Dermis lymphatic vessel endothelial cell (primary cell): ENCODE data around the gene C8G. TPM values are rescaled to one million over a fixed set of nuclear protein-coding genes. Genes with fewer than 3 reads are reported as not detected.

Source experiments
- total RNA-seq: library from RNA; depleted of rRNA; stranded (reverse); fragments of >200 nt; gene quantifications from 2 replicates; pipeline ENCODE4 v1.2.1, GENCODE V29; 2014

The C8G gene
- total RNA-seq = 0.54 and 0.77 TPM in 2 replicates

GRCh38 chr9:136944519-136945332, at the start of gene C8G, which contains the start of gene FBXW5:
C8G (plus strand) TSS chr9:136945243; CDS start chr9:136945321, 78 bp downstream.
FBXW5 (minus strand) TSS chr9:136944738; CDS start chr9:136944083, 655 bp downstream.

GRCh38 chr9:136951541-136952320, 6.7 kb downstream of the C8G start, which contains the start of gene LCN12:
LCN12 (plus strand) TSS chr9:136952273; CDS start chr9:136952328, 55 bp downstream.

GRCh38 chr9:136977223-136977622, 32.2 kb downstream of the C8G start, which contains the start of gene PTGDS:
PTGDS (plus strand) TSS chr9:136977504; CDS start chr9:136977579, 75 bp downstream.

GRCh38 chr9:136982232-136983051, 37.4 kb downstream of the C8G start, which contains the start of gene LCNL1:
LCNL1 (plus strand) TSS chr9:136982993; CDS start chr9:136983587, 594 bp downstream.

GRCh38 chr9:136991993-136992818, 47.2 kb downstream of the C8G start, which contains the start of gene PAXX:
PAXX (plus strand) TSS chr9:136992422; CDS start chr9:136992444, 22 bp downstream.

Other genes starting within 250 kb of the C8G start
- 53.4 and 56.1 TPM in 2 replicates for gene DIPK1B, start 232.7 kb upstream of the C8G start, total RNA-seq
- not detected in 2 replicates for gene LCN10, start 202.3 kb upstream of the C8G start, total RNA-seq
- gene LCN6, start 196.7 kb upstream of the C8G start, total RNA-seq = not detected in 2 replicates
- not detected in 2 replicates for gene LCN8, start 187.0 kb upstream of the C8G start, total RNA-seq
- not detected in 2 replicates for gene LCN15, start 180.7 kb upstream of the C8G start, total RNA-seq
- 41.9 and 66.5 TPM in 2 replicates for gene TMEM141, start 153.9 kb upstream of the C8G start, total RNA-seq
- gene CCDC183, start 148.9 kb upstream of the C8G start, total RNA-seq = 0.52 and 0.98 TPM in 2 replicates
- 49.3 and 52.9 TPM in 2 replicates for gene RABL6, start 137.3 kb upstream of the C8G start, total RNA-seq
- gene AJM1, start 102.8 kb upstream of the C8G start, total RNA-seq = 0.60 and 0.65 TPM in 2 replicates
- gene PHPT1, start 95.8 kb upstream of the C8G start, total RNA-seq = 185 and 194 TPM in 2 replicates
- gene MAMDC4, start 92.9 kb upstream of the C8G start, total RNA-seq = 0.52 and 0.65 TPM in 2 replicates
- 286 and 317 TPM in 2 replicates for gene EDF1, start 78.9 kb upstream of the C8G start, total RNA-seq
- gene TRAF2, start 58.7 kb upstream of the C8G start, total RNA-seq = 12.7 and 18.0 TPM in 2 replicates
- 140 and 161 TPM in 2 replicates for gene FBXW5, start 505 bp upstream of the C8G start, total RNA-seq
- 0.11 TPM in 1 of 2 replicates, not detected in the other for gene LCN12, start 7.0 kb downstream of the C8G start, total RNA-seq
- 0.43 and 2.8 TPM in 2 replicates for gene PTGDS, start 32.3 kb downstream of the C8G start, total RNA-seq
- gene LCNL1, start 37.8 kb downstream of the C8G start, total RNA-seq = under 0.01 TPM in 1 of 2 replicates, not detected in the other
- gene PAXX, start 47.2 kb downstream of the C8G start, total RNA-seq = 8.0 and 9.2 TPM in 2 replicates
- gene CLIC3, start 51.3 kb downstream of the C8G start, total RNA-seq = not detected in 2 replicates
- gene ABCA2, start 83.0 kb downstream of the C8G start, total RNA-seq = 4.8 and 6.8 TPM in 2 replicates
- gene FUT7, start 86.8 kb downstream of the C8G start, total RNA-seq = not detected in 2 replicates
- 4.8 and 8.2 TPM in 2 replicates for gene NPDC1, start 100.9 kb downstream of the C8G start, total RNA-seq
- not detected in 2 replicates for gene ENTPD2, start 108.8 kb downstream of the C8G start, total RNA-seq
- gene SAPCD2, start 125.3 kb downstream of the C8G start, total RNA-seq = 2.0 and 2.5 TPM in 2 replicates
- 19.7 and 21.1 TPM in 2 replicates for gene UAP1L1, start 132.3 kb downstream of the C8G start, total RNA-seq
- 54.2 and 55.7 TPM in 2 replicates for gene MAN1B1, start 141.7 kb downstream of the C8G start, total RNA-seq
- 77.3 and 94.1 TPM in 2 replicates for gene DPP7, start 169.5 kb downstream of the C8G start, total RNA-seq
- under 0.01 TPM in 1 of 2 replicates, not detected in the other for gene GRIN1, start 193.9 kb downstream of the C8G start, total RNA-seq
- gene LRRC26, start 224.8 kb downstream of the C8G start, total RNA-seq = not detected in 2 replicates
- 0.09 TPM in 1 of 2 replicates, not detected in the other for gene TMEM210, start 226.8 kb downstream of the C8G start, total RNA-seq
- gene ANAPC2, start 243.3 kb downstream of the C8G start, total RNA-seq = 19.9 and 20.9 TPM in 2 replicates
- gene SSNA1, start 243.4 kb downstream of the C8G start, total RNA-seq = 81.8 and 83.4 TPM in 2 replicates